ENCODE data around the gene TRMT13.

TRMT13 gene

GRCh38 chr1:100132566-100133477 is at the start of gene TRMT13, which contains the start of gene SASS6:
Gene TRMT13 (plus strand): TSS chr1:100133163. CDS start chr1:100133169, 6 bp downstream.
Gene SASS6 (minus strand): TSS chr1:100132930. CDS start chr1:100132814, 116 bp downstream.
- TF ChIP-seq, protein P1, sequence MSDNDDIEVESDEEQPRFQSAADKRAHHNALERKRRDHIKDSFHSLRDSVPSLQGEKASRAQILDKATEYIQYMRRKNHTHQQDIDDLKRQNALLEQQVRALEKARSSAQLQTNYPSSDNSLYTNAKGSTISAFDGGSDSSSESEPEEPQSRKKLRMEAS (IDR thresholded peaks at IDR 0.05; ENCODE audit: low read depth, low read length) = peak; percentile 88
- peak; percentile 82 for TF ChIP-seq MYC (IDR thresholded peaks at IDR 0.05; ENCODE audit: low read depth, low read length)
- TF ChIP-seq POLR2A (IDR thresholded peaks at IDR 0.05; ENCODE audit: extremely low read depth, insufficient read length) = peak; percentile 52
- TF ChIP-seq, protein P2, sequence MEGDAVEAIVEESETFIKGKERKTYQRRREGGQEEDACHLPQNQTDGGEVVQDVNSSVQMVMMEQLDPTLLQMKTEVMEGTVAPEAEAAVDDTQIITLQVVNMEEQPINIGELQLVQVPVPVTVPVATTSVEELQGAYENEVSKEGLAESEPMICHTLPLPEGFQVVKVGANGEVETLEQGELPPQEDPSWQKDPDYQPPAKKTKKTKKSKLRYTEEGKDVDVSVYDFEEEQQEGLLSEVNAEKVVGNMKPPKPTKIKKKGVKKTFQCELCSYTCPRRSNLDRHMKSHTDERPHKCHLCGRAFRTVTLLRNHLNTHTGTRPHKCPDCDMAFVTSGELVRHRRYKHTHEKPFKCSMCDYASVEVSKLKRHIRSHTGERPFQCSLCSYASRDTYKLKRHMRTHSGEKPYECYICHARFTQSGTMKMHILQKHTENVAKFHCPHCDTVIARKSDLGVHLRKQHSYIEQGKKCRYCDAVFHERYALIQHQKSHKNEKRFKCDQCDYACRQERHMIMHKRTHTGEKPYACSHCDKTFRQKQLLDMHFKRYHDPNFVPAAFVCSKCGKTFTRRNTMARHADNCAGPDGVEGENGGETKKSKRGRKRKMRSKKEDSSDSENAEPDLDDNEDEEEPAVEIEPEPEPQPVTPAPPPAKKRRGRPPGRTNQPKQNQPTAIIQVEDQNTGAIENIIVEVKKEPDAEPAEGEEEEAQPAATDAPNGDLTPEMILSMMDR (IDR thresholded peaks at IDR 0.05; ENCODE audit: low read depth, low read length) = no peak
- DNase-seq (ENCODE audit: low read depth) = peak; percentile 98
- peak within 1 kb of the TSS; percentile 96 for H3K4me3 ChIP-seq (ENCODE audit: low read depth, low read length)

DNA sequence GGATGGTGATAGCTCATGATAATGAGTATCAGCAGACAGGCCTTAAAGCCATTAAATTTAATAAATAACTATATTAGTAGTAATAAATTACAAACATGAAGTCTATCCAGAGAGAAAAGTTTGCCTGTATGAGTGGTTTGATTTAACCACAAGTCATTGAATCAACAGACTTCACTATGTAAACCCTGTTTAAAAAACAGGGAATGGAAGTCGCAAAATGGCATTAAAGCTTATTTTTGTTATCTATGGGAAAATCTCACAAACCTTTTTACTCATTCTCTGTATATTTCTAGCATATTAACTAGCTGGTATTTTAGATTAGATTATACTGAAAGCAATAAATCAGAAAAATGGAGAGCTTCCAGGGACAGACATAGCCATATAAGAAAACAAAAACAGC is 45.6 kb upstream of the TRMT13 start:
- TF ChIP-seq, protein P1 (IDR thresholded peaks at IDR 0.05; ENCODE audit: low read depth, low read length) = no peak
- TF ChIP-seq MYC (IDR thresholded peaks at IDR 0.05; ENCODE audit: low read depth, low read length) (no peak), POLR2A (IDR thresholded peaks at IDR 0.05; ENCODE audit: extremely low read depth, insufficient read length) (no peak)
- TF ChIP-seq, protein P2 (IDR thresholded peaks at IDR 0.05; ENCODE audit: low read depth, low read length) = no peak
- no peak overlapping the region for H3K4me3 ChIP-seq (ENCODE audit: low read depth, low read length)
- DNase-seq (ENCODE audit: low read depth) = no peak

DNA sequence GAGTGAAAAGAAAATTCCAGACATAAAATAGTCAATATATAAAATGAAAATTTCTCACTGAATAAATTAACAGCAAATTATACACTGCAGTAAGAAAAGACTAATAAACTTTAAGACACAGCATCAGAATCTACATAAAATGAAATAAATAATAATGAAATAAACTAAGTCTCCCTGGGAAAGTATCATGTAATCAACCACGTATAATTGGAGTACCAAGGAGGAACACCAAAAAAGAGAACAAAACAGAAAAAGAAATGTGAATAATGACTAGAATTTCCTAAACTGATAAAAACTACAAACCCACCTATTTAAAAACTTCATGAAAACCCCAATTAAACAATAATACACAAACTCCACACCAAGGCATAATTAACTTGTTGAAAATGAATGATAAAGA is 43.9 kb upstream of the TRMT13 start:
- no peak for DNase-seq (ENCODE audit: low read depth)
- no peak overlapping the region for H3K4me3 ChIP-seq (ENCODE audit: low read depth, low read length)
- TF ChIP-seq MYC (IDR thresholded peaks at IDR 0.05; ENCODE audit: low read depth, low read length) = no peak
- TF ChIP-seq, protein P2 (IDR thresholded peaks at IDR 0.05; ENCODE audit: low read depth, low read length) = no peak
- TF ChIP-seq POLR2A (IDR thresholded peaks at IDR 0.05; ENCODE audit: extremely low read depth, insufficient read length) = no peak
- TF ChIP-seq, protein P1 (IDR thresholded peaks at IDR 0.05; ENCODE audit: low read depth, low read length) = no peak

DNA sequence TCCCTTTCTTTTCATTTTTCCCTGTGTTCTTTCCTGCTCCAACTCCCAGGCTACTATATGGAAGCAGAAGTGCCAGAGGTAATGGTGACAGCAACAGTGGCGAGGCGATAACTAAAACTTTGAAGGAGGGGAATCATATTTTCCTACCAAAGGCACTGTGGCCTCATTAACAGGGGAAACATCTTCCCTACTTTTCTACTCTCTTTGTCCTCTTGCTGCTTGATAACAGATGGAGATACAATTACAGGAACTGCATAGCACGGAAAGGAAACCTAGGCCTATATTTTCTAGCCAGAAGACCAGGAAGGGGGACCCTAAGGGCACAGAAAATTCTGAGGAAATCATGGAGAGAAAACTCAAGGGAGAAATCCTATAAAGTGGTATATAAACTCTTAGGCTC is 42.5 kb upstream of the TRMT13 start:
- TF ChIP-seq MYC (IDR thresholded peaks at IDR 0.05; ENCODE audit: low read depth, low read length) = no peak
- TF ChIP-seq POLR2A (IDR thresholded peaks at IDR 0.05; ENCODE audit: extremely low read depth, insufficient read length) = no peak
- TF ChIP-seq, protein P1 (IDR thresholded peaks at IDR 0.05; ENCODE audit: low read depth, low read length) = no peak
- TF ChIP-seq, protein P2 (IDR thresholded peaks at IDR 0.05; ENCODE audit: low read depth, low read length) = no peak
- no peak overlapping the region for H3K4me3 ChIP-seq (ENCODE audit: low read depth, low read length)
- DNase-seq (ENCODE audit: low read depth) = no peak

DNA sequence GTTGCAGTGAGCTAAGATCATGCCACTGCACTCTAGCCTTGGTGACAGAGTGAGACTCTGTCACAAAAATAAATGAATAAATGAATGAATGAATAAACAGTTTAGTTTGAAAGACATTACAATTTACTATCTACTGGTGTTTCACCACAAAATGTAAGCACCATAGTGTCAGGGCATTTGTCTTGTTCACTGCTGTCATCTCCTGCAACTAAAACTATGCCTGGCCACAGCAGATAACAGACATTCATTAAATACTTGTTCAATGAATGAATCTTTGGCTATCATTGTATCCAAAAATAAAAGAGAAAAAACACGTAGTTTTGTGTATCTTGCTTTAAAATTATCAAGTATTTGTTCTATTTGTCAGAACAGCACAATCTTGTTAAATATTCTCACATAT is 32.8 kb upstream of the TRMT13 start:
- TF ChIP-seq MYC (IDR thresholded peaks at IDR 0.05; ENCODE audit: low read depth, low read length) (no peak), POLR2A (IDR thresholded peaks at IDR 0.05; ENCODE audit: extremely low read depth, insufficient read length) (no peak)
- TF ChIP-seq, protein P2 (IDR thresholded peaks at IDR 0.05; ENCODE audit: low read depth, low read length) = no peak
- TF ChIP-seq, protein P1 (IDR thresholded peaks at IDR 0.05; ENCODE audit: low read depth, low read length) = no peak
- no peak for DNase-seq (ENCODE audit: low read depth)
- no peak overlapping the region for H3K4me3 ChIP-seq (ENCODE audit: low read depth, low read length)

All from NB4 (cell line).